BJ (cell line): Measurements from ENCODE around the gene UQCRQ. TPM values are rescaled to one million over a fixed set of nuclear protein-coding genes. Genes with fewer than 3 reads are reported as not detected.

Experiments
- CTCF ChIA-PET: fragments of 350-600 bp; formaldehyde crosslinking; extraction: SDS; loops from one replicate; lab custom pipeline; 2021; ENCODE audit warnings: antibody characterized with exemption, inconsistent platforms; lab: Yijun Ruan, JAX
- POLR2A ChIA-PET: fragments of 300-600 bp; sonication (Branson Sonifier 250); formaldehyde crosslinking; extraction: SDS; loops from one replicate; lab custom pipeline; 2021; ENCODE audit warnings: antibody characterized with exemption; lab: Charles Lee
- DNase-seq: peaks from one replicate; pipeline ENCODE4 v3.0.0-alpha.2; 2011; ENCODE audit warnings: low read depth
- H3K27me3 ChIP-seq: 2 replicates; pipeline ENCODE4 v1.6.0; 2011; ENCODE audit warnings: low read length; ENCODE audit not compliant: control insufficient read depth, insufficient read depth
- H3K36me3 ChIP-seq: 2 replicates; pipeline ENCODE4 v1.5.1; 2011; ENCODE audit warnings: low read length; ENCODE audit not compliant: control insufficient read depth, insufficient read depth
- H3K4me3 ChIP-seq: 2 replicates; pipeline ENCODE4 v1.5.1; 2011; ENCODE audit warnings: low read depth, mild to moderate bottlenecking, control low read depth, low read length
- CTCF ChIP-seq: IDR thresholded peaks from 2 replicates; pipeline ENCODE4 v1.5.1; 2011; ENCODE audit warnings: low read depth, mild to moderate bottlenecking, control low read depth, inconsistent platforms, low read length, moderate library complexity; ENCODE audit not compliant: insufficient read depth
- polyA plus RNA-seq: library from polyadenylated mRNA; depleted of rRNA; stranded (reverse); fragments of >200 nt; gene quantifications from 2 replicates; pipeline ENCODE4 v1.2.3, GENCODE V29; 2011

UQCRQ gene
- polyA plus RNA-seq, 1 experiment = 289 TPM

- ChIA-PET POLR2A (no interaction called here), CTCF (interaction anchor here (1.0 to 9.4 kb wide), 3 partner anchors 10 to 60 kb away, joined by 3 to 111 read pairs (median 5); no protein-coding TSS in a partner anchor)
- TF ChIP-seq CTCF = no peak
- H3K4me3 ChIP-seq = no peak overlapping the region
- no peak for DNase-seq
- peaks cover 9% of the 10 kb centered on the region for H3K36me3 ChIP-seq
- no peaks in the 10 kb centered on the region for H3K27me3 ChIP-seq
These were observed 41.2 kb upstream of the UQCRQ start for GRCh38 chr5:132825033-132825833.

GRCh38 chr5:132825834-132826391 is 40.5 kb upstream of the UQCRQ start:
- ChIA-PET CTCF (interaction anchor here (1.0 to 9.4 kb wide), 3 partner anchors 8 to 59 kb away, joined by 3 to 111 read pairs (median 3); no protein-coding TSS in a partner anchor), POLR2A (no interaction called here)
- DNase-seq = no peak
- Histone ChIP-seq H3K36me3 (peaks cover 9% of the 10 kb centered on the region), H3K4me3 (no peak overlapping the region), H3K27me3 (no peaks in the 10 kb centered on the region)
- no peak for TF ChIP-seq CTCF

- no peak for TF ChIP-seq CTCF
- Histone ChIP-seq H3K4me3 (no peak overlapping the region), H3K27me3 (no peaks in the 10 kb centered on the region), H3K36me3 (peaks cover 9% of the 10 kb centered on the region)
- DNase-seq = no peak
- ChIA-PET CTCF (interaction anchor here (1.0 to 9.4 kb wide), 2 partner anchors 8 to 59 kb away, joined by 3 to 111 read pairs; no protein-coding TSS in a partner anchor), POLR2A (no interaction called here)
These were observed 39.9 kb upstream of the UQCRQ start for GRCh38 chr5:132826424-132827082.

DNA sequence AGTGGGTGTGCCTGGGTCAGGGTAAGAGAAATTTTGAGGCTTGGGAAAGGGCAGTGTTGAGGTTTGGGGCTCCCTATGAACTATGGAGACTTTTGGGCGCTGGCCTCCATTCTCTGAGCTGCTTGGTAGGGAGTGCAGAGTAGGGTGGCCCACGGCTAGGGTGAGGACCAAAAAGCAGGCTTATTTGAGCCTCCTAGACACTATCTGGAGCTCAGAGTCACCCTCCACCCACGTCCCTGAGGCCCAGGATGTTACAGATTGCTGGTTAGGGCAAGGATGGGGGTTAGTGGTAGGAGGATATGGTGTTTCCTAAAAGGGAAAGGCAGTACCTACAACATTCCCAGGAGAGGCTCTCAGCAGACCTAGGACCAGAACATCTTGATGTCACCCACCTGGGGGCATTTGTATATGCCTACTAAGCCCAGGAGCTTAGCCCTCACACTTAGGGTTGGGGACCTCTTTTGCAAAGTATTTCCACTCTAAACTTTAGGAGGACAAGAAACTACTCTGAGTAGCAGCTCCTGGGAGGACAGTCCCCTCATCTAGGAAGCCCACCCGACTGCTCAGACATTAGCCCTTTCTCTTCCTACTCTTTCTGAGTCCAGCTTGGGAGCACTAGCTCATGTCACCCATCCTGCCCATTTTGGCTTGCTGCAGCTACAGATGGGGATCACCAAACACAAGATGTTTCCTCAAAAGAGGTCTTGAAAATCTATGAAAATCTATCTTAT is 38.3 kb upstream of the UQCRQ start:
- TF ChIP-seq CTCF = no peak
- Histone ChIP-seq H3K36me3 (peaks cover 9% of the 10 kb centered on the region), H3K4me3 (no peak overlapping the region), H3K27me3 (no peaks in the 10 kb centered on the region)
- ChIA-PET POLR2A (interaction anchor here (0.6 kb wide), 1 partner anchor 48 kb away, joined by 4 read pairs; no protein-coding TSS in a partner anchor), CTCF (interaction anchor here (0.6 to 9.4 kb wide), 12 partner anchors 8 to 441 kb away, joined by 3 to 111 read pairs (median 10); partner anchors contain the start of genes GDF9 and UQCRQ)
- no peak for DNase-seq
